ENCODE results near the gene VWA3A. TPM values are rescaled to one million over a fixed set of nuclear protein-coding genes. Genes with fewer than 3 reads are reported as not detected.

Gene VWA3A
- total RNA-seq, 1 donor from 2014 or later, result not detected

DNA sequence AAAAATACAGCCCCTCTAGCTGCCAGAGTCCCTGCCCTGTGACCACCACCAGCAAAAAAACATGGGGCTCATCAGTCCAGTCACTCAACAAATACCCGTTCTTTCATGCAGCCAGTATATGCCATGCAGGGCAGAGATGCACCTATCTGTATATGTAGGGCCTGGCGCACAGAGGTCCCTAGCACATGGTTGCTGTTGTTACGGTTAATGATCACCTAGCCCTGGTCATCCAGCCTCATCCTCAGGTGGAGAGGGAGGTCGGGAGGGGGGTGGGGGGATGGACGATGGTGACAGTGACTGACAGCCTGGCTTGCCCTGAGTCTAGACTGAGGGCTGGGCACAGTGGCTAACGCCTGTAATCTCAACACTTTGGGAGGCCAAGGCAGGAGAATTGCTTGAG lies 71.5 kb downstream of the VWA3A start:
- peaks cover 55% of the 10 kb centered on the region for H3K27me3 Mint-ChIP-seq (ENCODE audit: low read depth, unreplicated experiment)

DNA sequence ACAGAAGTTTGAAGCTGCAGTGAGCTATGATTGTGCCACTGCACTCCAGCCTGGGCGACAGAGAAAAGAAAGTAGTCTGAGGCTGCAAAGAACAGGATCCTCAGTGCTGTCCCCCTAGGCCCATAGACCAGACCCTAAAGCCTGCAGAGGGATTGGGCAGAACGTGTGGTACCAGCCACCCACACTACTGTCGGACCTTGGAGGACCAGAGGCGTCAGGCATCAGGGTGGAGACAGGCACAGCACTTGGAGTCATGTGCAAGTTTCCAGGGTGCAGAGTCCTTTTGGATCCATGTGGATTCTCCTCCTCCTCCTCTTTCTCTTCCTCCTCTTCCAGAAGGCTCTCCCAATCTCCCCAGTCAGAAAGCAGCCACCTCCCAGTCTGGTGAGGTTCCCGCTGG lies 72.1 kb downstream of the VWA3A start:
- no peaks in the 10 kb centered on the region for H3K36me3 ChIP-seq (ENCODE audit: insufficient read depth, low read length)
- H4K20me1 ChIP-seq (ENCODE audit: insufficient read depth, low read length), result no peaks in the 10 kb centered on the region
- Mint-ChIP-seq H3K9me3 (ENCODE audit: unreplicated experiment) (peaks cover 11% of the 10 kb centered on the region), H3K36me3 (ENCODE audit: low read depth, unreplicated experiment) (no peaks in the 10 kb centered on the region), H3K27ac (ENCODE audit: unreplicated experiment) (no peak overlapping the region), H3K4me3 (ENCODE audit: unreplicated experiment) (no peak overlapping the region), H3K4me1 (ENCODE audit: low read depth, unreplicated experiment) (no peaks in the 10 kb centered on the region), H3K27me3 (ENCODE audit: low read depth, unreplicated experiment) (peaks cover 52% of the 10 kb centered on the region)
- H3K27ac ChIP-seq (ENCODE audit: low read depth, low read length), result no peak overlapping the region
- H3K27me3 ChIP-seq (ENCODE audit: insufficient read depth, low read length), result peaks cover 19% of the 10 kb centered on the region
- H3K4me3 ChIP-seq (ENCODE audit: insufficient read depth, low read depth, low read length), result no peak overlapping the region
- no peak overlapping the region for H3K4me2 ChIP-seq (ENCODE audit: low read length)
- no peak overlapping the region for H2AFZ ChIP-seq (ENCODE audit: low read depth, low read length)
- TF ChIP-seq, protein P1, sequence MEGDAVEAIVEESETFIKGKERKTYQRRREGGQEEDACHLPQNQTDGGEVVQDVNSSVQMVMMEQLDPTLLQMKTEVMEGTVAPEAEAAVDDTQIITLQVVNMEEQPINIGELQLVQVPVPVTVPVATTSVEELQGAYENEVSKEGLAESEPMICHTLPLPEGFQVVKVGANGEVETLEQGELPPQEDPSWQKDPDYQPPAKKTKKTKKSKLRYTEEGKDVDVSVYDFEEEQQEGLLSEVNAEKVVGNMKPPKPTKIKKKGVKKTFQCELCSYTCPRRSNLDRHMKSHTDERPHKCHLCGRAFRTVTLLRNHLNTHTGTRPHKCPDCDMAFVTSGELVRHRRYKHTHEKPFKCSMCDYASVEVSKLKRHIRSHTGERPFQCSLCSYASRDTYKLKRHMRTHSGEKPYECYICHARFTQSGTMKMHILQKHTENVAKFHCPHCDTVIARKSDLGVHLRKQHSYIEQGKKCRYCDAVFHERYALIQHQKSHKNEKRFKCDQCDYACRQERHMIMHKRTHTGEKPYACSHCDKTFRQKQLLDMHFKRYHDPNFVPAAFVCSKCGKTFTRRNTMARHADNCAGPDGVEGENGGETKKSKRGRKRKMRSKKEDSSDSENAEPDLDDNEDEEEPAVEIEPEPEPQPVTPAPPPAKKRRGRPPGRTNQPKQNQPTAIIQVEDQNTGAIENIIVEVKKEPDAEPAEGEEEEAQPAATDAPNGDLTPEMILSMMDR (IDR thresholded peaks at IDR 0.05; ENCODE audit: insufficient read depth, low read depth, low read length), result no peak
- TF ChIP-seq EZH2 (IDR thresholded peaks at IDR 0.05; ENCODE audit: insufficient read depth, low read length), result no peak
- FAIRE-seq, result no peak
- H3K9me3 ChIP-seq (ENCODE audit: insufficient read depth, low read depth, low read length), result peaks cover 2% of the 10 kb centered on the region
- H3K9ac ChIP-seq (ENCODE audit: low read length), result no peak overlapping the region
- H3K4me1 ChIP-seq (ENCODE audit: insufficient read depth, low read length), result no peaks in the 10 kb centered on the region
- no peak for DNase-seq (ENCODE audit: low read depth)
- H3K79me2 ChIP-seq (ENCODE audit: insufficient read depth, low read length), result no peaks in the 10 kb centered on the region

More for the DNA sequence above, 71.5 kb downstream of the VWA3A start:
- H4K20me1 ChIP-seq (ENCODE audit: insufficient read depth, low read length), result no peaks in the 10 kb centered on the region
- TF ChIP-seq, protein P1 (IDR thresholded peaks at IDR 0.05; ENCODE audit: insufficient read depth, low read depth, low read length), result no peak
- no peak for TF ChIP-seq EZH2 (IDR thresholded peaks at IDR 0.05; ENCODE audit: insufficient read depth, low read length)
- H3K9me3 ChIP-seq (ENCODE audit: insufficient read depth, low read depth, low read length), result peaks cover 2% of the 10 kb centered on the region
- Mint-ChIP-seq H3K4me3 (ENCODE audit: unreplicated experiment) (no peak overlapping the region), H3K27ac (ENCODE audit: unreplicated experiment) (no peak overlapping the region), H3K4me1 (ENCODE audit: low read depth, unreplicated experiment) (no peaks in the 10 kb centered on the region), H3K36me3 (ENCODE audit: low read depth, unreplicated experiment) (no peaks in the 10 kb centered on the region), H3K9me3 (ENCODE audit: unreplicated experiment) (peaks cover 11% of the 10 kb centered on the region)
- H3K9ac ChIP-seq (ENCODE audit: low read length), result no peak overlapping the region
- H3K4me2 ChIP-seq (ENCODE audit: low read length), result no peak overlapping the region
- H2AFZ ChIP-seq (ENCODE audit: low read depth, low read length), result no peak overlapping the region
- no peak overlapping the region for H3K27ac ChIP-seq (ENCODE audit: low read depth, low read length)
- H3K4me1 ChIP-seq (ENCODE audit: insufficient read depth, low read length), result no peaks in the 10 kb centered on the region
- no peak overlapping the region for H3K4me3 ChIP-seq (ENCODE audit: insufficient read depth, low read depth, low read length)
- FAIRE-seq, result no peak
- no peaks in the 10 kb centered on the region for H3K36me3 ChIP-seq (ENCODE audit: insufficient read depth, low read length)
- H3K79me2 ChIP-seq (ENCODE audit: insufficient read depth, low read length), result no peaks in the 10 kb centered on the region
- no peak for DNase-seq (ENCODE audit: low read depth)
- peaks cover 20% of the 10 kb centered on the region for H3K27me3 ChIP-seq (ENCODE audit: insufficient read depth, low read length)

DNA sequence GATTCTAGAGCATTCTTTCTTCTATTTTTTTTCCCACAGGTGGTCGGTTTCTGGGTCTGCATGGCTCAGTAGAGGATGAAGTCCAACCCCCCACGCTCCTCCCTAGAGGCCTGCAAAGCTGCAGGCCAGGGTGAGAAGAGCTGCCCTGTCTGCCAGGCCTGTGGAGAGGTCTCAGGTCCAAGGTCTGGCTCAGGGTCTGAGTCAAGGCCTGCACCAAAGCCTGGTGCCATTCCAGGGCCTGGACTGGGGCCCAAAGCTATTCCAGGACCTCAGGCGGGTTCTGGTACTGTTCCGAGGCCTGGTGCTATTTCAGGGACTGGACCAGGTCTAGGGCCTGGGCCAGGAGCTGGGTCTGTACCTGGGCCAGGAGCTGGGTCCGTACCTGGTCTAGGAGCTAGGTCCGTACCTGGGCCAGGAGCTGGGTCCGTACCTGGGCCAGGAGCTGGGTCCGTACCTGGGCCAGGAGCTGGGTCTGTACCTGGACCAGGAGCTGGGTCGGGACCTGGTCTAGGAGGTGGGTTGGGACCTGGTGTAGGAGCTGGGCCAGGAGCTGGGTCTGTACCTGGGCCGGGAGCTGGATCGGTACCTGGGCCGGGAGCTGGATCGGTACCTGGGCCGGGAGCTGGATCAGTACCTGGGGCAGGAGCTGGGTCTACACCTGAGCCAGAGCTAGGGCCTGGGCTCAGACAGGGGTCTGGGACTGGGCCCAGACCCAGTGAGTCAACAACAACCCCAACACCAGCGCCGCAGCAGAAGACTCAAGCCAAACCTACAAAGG lies 73.4 kb downstream of the VWA3A start:
- no peaks in the 10 kb centered on the region for H3K36me3 Mint-ChIP-seq (ENCODE audit: low read depth, unreplicated experiment)
- H3K27ac Mint-ChIP-seq (ENCODE audit: unreplicated experiment), result no peak overlapping the region
- peaks cover 41% of the 10 kb centered on the region for H3K27me3 Mint-ChIP-seq (ENCODE audit: low read depth, unreplicated experiment)
- no peak overlapping the region for H3K4me2 ChIP-seq (ENCODE audit: low read length)
- H3K79me2 ChIP-seq (ENCODE audit: insufficient read depth, low read length), result no peaks in the 10 kb centered on the region
- H3K27me3 ChIP-seq (ENCODE audit: insufficient read depth, low read length), result peaks cover 13% of the 10 kb centered on the region
- H3K9me3 Mint-ChIP-seq (ENCODE audit: unreplicated experiment), result peaks cover 11% of the 10 kb centered on the region
- H3K4me1 ChIP-seq (ENCODE audit: insufficient read depth, low read length), result no peaks in the 10 kb centered on the region
- DNase-seq (ENCODE audit: low read depth), result no peak
- FAIRE-seq, result no peak
- H3K9me3 ChIP-seq (ENCODE audit: insufficient read depth, low read depth, low read length), result peaks cover 2% of the 10 kb centered on the region
- H3K4me3 Mint-ChIP-seq (ENCODE audit: unreplicated experiment), result no peak overlapping the region
- no peaks in the 10 kb centered on the region for H3K36me3 ChIP-seq (ENCODE audit: insufficient read depth, low read length)
- no peak overlapping the region for H3K4me3 ChIP-seq (ENCODE audit: insufficient read depth, low read depth, low read length)
- TF ChIP-seq, protein P1 (IDR thresholded peaks at IDR 0.05; ENCODE audit: insufficient read depth, low read depth, low read length), result no peak
- TF ChIP-seq EZH2 (IDR thresholded peaks at IDR 0.05; ENCODE audit: insufficient read depth, low read length), result no peak
- no peaks in the 10 kb centered on the region for H3K4me1 Mint-ChIP-seq (ENCODE audit: low read depth, unreplicated experiment)
- H3K9ac ChIP-seq (ENCODE audit: low read length), result no peak overlapping the region
- H2AFZ ChIP-seq (ENCODE audit: low read depth, low read length), result no peak overlapping the region
- H4K20me1 ChIP-seq (ENCODE audit: insufficient read depth, low read length), result no peaks in the 10 kb centered on the region
- no peak overlapping the region for H3K27ac ChIP-seq (ENCODE audit: low read depth, low read length)
